HG03039 (cell line): ENCODE measurements around the gene LRRC75B.
A peak's percentile ranks its signal among the peaks of the same experiment; 100 is the strongest.
"Not testable (repeated sequence)": the region's sequence is repeated elsewhere in the genome, so short reads cannot be mapped to it uniquely, and the experiment has no call there.

Experiments used
- ATAC-seq: cut with Tn5 transposase; IDR thresholded peaks from one replicate; pipeline ENCODE4 v1.9.1; 2021; ENCODE audit warnings: mild to moderate bottlenecking, moderate library complexity; ENCODE audit not compliant: unreplicated experiment

The LRRC75B gene

DNA sequence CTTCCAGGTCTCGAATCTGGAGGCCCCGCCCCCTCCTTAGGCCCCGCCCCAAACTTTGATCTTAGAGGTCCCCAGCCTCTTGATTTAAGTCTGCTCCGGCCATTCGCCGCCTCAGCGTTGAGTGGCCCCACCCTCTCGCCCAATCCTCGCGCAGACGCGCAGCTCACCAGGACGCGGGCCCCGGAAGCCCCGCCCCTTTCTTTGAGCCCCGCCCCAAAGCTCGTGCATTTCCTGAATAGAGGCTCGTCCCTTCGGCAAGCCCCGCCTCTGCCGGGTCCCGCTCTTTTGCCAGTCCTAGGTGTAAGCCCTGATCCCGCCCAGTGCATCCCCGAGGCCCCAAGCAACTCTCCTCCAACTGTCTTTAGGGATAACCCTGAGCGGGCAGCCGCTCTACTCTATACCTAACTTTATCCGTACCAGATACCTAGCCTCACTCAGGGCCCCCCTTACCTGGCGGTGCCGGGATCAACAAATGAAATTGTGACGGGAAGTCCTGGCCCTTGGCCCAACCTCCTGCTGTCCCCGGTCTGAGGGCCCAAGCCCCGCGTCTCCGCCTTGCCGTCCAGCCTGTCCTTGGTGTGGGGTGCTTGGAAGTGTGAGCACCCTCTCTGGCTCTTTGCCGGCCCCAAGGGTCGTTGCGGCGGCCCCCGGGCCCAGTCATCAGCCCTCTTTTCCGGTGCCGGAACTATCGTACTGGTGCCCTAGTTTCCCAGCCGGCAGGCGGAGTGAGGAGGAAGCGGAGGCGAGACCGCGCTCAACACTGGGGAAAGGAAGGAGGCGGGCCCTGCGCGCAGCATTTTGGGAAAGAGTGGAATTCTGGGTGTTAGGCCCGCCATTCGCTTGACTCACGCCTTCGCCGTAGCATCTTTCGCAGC is 37.5 kb downstream of the LRRC75B start, which contains the start of gene SNRPD3:
SNRPD3 (plus strand) TSS at position 835 of the 875 bp plus-strand sequence. CDS start 1,676 bp downstream, outside the sequence.
- ATAC-seq, result peak; percentile 69

DNA sequence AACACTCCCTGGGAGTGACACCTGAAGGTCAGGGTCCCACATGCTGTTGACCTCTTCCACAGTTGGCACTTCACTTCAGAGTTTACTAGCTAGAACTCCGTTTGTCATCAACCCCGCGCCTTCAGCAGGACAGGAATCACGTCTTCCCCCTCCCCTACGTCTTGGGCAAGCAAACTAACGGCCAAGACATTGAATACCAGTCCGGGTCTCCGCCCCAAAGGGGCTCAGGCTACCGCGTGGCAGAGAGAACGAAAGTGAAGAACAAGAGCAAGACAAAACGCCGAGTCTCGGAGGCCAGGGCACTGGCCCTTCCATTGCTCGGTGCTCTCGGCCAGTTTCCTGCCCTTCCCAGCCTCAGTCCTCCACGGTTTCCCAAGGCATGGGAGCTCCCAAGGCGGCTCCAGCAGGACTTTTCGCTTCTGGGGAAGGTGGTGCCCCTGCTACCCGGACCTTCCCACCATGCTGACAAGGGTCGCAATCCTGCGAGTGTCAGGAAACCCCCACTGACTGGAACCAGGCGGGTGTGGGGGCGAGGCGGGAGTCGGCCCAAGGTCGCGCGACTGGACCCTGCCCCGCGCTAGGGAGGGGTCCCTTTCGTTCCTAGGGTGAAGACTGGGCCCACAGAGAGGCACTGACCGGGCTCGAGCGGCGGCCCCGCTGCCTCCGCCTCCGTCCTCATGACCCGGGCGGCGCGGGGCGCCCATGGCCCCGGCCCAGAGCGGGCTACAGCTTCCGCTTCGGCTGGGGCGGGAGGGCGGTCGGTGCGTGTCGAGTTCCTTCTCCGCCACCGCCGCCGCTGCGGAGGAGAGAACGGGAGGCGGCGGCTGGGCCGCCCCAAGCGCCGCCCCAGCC is 38.3 kb downstream of the LRRC75B start, which contains the start of gene GUCD1:
GUCD1 (minus strand) TSS at position 826 of the 852 bp plus-strand sequence; CDS start at position 679, 147 bp downstream.
- ATAC-seq, result no peak

- no peak for ATAC-seq
Measured at GRCh38 chr22:24553597-24554312, 39.1 kb downstream of the LRRC75B start.

DNA sequence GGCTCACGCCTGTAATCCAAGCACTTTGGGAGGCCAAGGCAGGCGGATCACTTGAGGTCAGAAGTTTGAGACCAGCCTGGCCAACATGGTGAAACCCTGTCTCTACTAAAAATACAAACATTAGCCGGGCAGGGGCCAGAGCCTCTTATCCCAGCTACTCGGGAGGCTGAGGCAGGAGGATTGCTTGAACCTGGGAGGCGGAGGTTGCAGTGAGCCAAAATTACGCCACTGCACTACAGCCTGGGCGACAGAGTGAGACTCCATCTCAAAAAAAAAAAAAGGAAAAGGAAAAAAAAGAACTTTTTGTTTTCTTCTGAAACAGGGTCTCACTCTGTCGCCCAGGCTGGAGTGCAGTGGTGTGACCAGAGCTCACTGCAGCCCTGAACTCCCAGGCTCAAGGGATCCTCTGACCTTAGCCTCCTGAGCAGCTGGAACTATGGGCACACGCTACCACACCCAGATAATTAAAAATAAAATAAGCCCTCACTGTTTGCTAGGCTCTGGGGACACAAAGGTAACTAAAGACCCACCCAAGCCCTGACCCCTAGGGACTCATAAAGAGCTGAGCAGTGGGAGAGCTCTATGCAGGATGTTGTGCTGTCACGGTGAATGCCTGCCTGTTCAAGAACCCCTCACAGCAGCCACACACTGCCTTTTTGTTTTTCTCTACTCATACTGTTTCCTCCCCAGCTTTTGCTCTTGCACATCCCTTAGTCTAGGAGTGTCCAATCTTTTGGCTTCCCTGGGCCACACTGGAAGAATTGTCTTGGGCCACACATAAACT is 40.2 kb downstream of the LRRC75B start:
- not testable (repeated sequence) for ATAC-seq

DNA sequence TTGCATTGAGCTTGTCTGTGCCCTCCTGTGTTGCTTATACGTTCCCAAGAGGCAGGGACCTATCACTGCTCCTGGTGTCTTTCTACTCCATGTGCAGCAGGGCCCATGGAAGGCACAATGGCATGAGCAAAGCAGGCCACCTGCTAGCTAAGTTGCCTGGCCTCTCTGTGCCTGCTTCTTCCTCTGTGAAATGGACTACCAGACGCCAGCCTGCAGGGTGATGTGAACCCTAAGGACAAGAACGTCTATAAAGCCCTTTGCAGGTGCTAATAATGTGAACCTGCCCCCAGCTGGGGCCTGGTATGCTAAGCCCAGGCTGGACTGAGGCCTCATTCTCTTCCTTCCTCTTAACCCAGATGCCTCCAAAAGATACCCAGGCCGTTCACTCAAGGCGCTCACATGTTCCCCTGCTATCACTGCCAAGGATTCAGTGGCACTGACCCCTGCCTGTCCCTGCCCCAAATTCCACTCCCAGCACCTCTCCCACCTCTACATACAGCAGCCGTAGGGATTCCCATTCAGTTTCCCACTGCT is 41.9 kb downstream of the LRRC75B start:
- no peak for ATAC-seq

GRCh38 chr22:24550028-24550901 is 42.6 kb downstream of the LRRC75B start:
- no peak for ATAC-seq

GRCh38 chr22:24548812-24549211 is 44.1 kb downstream of the LRRC75B start:
- no peak for ATAC-seq

- no peak for ATAC-seq
Measured at GRCh38 chr22:24543679-24544243, 49.1 kb downstream of the LRRC75B start.

GRCh38 chr22:24543185-24543601 is 49.7 kb downstream of the LRRC75B start:
- ATAC-seq, result no peak

- ATAC-seq, result no peak
Measured at GRCh38 chr22:24542641-24543040, 50.2 kb downstream of the LRRC75B start.

DNA sequence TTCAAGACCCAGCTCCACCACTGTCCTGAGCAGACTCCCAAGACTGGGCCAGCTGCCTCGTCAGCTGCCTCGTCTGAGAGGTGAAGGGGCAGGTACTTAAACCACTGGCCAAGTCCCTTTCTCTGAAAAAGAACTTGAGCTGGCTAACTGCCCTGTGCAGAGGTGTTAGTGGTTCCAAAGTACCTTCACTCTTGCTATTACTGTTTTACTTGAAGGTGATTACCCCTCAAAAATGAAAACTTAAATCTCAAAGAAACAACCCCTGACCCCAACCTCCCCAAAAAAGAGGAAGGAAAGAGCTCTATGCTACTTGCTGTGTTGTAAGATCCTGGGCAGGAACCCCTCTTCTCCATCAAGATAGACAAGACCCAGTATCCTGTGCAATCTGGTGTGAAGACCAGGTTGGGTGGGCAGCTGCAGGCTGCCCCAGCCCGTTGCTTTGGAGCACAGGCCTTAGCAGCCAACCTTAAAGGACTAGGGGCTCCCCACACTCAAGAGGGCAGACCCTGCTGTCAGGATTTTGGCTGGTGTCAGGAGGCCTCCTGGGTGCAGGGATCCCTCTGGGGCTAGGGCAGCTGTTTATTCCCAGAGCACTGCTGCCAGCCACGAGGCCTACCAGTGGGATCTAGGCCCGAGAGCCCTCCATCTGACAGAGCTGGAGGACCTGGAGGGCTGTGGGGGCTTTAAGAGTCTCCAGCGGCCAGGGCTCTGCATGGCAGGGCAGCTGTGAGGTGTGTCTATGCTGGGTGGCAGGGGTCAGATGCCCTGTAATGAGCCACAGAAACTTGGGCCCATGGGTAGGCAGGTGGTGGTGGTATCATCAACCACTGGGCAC is 51.0 kb downstream of the LRRC75B start:
- no peak for ATAC-seq

DNA sequence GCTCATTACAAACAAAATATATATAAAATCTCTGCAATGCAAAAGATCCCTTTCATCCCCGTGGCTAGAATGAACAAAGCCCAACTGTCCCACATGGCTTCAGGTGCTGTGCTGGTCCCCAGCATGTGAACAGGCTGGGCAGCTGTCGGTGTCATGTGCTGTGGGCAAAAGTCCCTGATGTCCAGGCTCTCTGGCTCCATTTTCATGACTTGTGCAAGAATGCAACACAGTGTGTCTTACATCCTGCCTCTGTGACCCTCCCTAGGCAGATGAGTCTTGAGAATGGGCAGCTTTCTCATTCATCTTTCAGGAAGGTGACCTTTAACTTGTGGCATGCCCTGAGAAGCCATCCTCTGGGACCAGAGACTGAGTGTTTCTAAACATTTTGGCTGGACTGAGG is 52.4 kb downstream of the LRRC75B start:
- no peak for ATAC-seq

GRCh38 chr22:24536089-24536488 is 56.8 kb downstream of the LRRC75B start:
- ATAC-seq, result no peak
